RCC 7860 (cell line): Measurements from ENCODE around the gene OSBP2.

ENCODE experiments used
- DNase-seq: peaks from one replicate; pipeline ENCODE4 v3.0.0-alpha.2; 2015; ENCODE audit warnings: low spot score
- FAIRE-seq: peaks from 2 replicates; lab custom pipeline; 2012; peaks lifted over from hg19 to GRCh38; lab: Jason Lieb, UNC

OSBP2 gene

DNA sequence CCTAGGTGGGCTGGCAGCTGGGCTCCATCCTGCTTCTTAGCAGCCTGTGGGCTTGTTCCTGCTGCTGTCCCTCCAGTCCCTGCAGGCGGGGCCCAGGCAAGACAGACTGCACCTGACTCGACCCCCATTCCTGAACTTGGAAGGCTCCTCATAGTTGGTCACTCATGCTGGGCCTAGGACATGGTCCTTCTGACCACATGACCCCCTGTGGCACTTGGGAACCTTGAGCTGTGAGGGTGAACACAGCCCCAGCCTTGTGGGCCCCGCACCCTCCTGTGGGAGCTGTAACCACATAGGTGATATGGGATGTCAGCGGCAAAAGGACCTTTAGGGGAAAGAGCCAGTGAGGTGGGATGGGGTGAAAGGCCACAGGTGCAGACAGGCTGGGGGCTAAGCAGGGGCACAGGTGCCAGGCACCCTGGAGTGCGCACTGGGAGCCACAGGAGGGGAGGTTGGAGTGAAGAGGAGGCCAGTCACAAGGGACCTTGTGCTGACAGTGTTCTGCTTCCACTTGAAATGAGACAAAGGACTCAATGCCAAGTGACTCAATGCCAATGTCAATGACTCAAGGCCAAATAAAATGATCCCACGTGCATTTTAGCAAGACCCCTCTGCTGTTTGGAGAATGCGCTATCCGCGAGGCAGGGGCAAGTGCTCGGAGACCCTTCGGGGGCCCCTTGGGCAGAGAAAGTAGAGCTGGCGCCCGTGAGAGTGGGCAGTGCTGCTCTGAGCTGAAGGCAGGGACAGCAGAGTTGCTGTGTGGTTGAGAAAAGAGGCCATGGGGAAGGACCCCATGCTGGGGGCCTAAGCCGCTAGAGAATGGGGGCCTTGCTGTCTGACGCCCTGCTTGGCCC, 183.2 kb downstream of the OSBP2 start:
- DNase-seq (no peak), FAIRE-seq (no peak)

DNA sequence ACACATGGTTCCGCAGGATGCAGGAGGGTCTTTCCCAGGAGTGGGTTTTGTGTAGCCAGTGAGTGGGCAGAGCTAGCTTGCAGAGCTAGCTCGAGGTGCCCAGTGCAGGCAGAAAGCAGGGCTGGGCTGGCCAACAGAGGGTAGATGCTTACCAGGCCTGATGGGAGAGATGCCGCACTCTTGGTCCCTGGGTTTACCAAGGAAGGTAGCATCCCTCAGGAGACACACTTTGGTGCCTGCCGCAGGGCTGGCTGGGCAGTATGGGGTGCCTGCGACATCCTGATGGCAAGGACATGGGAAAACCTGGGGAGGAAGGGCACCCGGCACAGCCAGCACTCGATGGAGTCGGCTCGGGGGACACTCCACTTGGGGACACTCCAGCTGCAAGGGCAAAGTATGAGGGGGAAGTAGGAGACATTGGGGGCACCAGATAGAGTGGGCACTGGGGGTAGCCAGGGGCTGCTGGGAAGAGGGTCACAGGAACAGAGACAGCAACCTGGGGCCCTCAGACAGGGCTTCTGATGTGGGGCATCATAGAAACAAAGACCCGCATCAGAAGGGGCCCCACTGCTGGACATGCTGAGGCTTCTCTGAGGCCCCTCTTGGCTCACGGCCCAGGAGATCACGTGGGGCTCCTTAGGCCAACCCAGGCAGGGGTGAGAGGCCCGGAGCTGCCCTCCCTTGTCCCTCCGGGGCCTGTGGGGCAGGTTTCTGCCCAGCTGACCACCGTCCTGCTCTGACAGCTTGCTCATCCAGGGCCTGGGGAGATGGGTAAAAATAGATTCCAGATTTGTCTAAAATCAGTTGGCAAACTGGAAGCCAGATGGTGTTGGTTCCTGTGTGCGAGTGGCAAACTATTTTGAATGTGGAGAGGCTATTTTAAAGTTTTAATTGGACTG, 184.1 kb downstream of the OSBP2 start:
- FAIRE-seq (no peak), DNase-seq (no peak)

DNA sequence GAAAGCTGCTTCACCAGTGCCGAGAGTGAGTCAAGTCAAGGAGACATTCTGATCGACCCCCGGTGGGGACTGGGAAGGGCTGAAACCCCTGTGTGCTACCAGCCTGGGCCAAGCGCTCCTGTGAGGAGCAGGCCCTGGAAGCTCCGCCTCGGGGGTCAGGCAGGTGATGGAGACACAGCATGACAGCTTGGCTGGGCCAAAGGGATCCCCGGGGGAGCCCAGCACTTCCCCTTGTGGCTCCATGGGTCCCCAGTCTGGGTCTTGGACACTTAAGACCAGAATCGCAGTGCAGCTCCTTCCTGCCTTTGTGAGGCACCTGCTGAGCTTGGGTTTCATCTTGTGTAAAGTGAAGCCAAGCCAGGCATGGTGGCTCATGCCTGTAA, 184.7 kb downstream of the OSBP2 start:
- FAIRE-seq (no peak), DNase-seq (no peak)

DNA sequence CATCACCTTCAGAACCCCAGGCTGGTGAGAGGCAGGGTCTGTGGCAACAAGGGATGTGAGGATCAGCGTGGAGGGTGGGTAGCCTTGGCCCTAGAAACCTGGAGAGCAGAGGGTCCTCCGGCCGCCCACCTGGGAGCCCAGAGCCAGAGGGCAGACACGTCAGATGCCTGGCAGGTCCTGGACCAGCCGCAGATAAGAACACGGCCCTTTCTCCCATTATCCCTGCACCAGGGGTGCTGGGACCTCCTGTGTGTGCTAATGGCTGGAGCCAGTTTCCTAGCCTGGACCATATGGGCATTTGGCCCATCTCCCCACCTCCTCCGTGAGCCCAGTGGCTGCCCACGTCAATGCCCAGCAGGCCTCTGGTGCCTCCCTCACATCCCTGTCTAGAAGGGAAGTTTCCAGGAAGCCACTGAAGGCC, 185.5 kb downstream of the OSBP2 start:
- DNase-seq (no peak), FAIRE-seq (no peak)

DNA sequence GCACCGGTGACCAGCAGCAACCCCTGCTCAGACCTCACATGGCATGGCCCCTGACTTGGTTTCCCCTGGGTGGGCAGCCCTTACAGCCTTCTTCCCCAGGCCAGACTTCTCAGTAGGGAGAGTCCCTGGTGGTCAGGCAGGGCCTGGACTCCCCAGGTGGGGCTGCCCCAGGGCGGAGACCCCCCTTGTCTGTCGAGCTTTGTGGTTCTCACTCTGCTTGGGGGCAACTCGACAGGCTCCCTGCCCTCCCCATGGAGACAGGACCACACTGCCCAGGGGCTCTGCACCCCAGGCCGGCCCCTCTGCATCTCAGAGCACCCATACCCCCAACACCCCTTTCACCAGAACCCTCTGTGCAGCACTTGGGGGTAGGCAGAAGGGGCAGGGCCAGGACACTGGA, 186.2 kb downstream of the OSBP2 start:
- no peak for FAIRE-seq

DNA sequence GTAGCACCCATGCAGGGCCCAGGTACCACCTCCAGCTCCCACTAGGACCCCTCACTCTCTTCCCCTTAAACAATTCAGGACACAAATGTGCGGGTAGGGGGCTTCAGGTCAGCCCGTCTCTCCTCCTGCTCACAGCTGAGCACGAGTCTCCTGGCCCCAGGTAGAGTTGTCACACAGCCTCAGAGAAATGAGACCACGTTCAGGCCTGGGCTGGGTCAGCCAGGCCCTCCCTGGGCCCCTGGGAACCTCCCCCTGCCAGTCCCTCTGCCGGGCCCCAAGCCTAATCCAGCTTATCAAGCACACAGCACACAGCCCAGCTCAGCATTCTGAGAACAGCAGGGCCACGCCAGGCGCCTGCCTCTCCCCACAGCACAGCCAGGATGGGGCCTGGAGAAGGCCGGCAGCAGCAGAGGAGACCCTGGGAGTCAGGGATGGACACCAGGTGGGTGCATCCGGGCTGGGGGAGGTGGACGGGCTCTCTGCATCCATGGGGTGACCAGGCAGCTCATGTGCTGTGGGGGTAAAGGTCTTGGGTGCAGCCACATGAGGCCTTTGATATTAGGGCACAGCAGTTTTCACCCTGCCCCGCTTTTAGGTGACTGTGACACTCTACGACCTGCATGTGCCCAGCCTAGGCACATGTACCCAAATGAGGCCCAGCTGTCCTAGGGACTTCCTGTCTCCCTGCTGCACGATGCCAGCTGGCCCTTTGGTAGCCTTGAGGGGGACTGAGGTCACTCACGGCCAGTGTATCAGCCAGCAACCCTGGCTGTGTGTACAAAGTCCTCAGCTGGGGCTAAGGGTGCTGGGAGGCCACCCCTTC, 186.9 kb downstream of the OSBP2 start:
- no peak for DNase-seq
- FAIRE-seq: no peak

More for the DNA sequence above, 186.2 kb downstream of the OSBP2 start:
- no peak for DNase-seq

DNA sequence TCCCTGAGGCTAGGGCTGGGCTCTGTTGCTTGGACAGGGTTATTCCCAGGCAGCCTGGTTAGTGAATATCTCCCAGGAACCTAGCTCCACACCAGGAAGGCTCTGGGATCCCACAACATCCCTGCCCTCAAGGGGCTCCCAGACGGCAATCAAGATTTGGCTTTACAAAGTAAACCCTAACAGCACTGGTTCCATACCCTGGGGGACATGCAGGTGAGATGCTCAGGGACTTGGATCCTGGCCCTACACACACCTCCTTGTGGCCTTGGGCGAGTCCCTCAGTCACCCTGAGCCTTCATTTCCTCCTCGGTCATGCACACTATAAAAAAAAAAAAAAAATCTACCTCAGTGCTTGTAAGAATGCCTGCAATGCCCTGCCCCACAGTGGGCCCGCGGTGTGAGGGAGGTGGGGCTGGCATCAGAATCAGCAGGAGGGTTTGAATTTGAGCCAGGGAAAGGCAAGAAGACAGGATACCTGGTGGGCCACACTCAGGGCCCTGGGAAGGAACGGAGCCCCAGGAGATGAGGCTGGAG, 187.6 kb downstream of the OSBP2 start:
- DNase-seq (no peak), FAIRE-seq (no peak)

DNA sequence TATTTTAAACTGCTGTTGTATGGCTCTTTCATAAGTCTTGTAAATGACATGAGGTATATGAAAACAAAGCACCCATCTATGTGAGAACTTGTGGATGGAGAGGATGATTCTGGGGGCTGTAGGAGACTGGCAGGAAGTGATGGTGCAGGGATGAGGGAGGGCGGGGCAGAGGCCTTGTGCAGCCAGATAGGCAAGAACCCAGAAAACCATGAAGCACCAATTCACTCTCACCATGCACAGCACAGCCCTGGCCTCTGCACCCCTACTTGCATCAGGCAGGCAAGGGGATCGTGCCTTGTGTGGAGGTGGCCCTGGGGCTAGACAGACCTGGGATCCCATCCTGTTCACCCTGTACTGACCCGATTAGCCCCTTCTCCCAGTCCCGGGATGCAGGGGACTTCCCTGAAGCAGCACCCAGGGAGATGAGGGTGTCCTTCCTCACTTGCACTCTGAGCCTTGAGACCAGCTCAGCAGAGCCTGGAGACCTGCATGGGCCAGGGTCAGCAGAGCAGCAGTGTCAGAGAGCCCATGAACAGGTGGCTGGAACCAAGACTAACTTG, 188.4 kb downstream of the OSBP2 start:
- DNase-seq: no peak
- FAIRE-seq: no peak

DNA sequence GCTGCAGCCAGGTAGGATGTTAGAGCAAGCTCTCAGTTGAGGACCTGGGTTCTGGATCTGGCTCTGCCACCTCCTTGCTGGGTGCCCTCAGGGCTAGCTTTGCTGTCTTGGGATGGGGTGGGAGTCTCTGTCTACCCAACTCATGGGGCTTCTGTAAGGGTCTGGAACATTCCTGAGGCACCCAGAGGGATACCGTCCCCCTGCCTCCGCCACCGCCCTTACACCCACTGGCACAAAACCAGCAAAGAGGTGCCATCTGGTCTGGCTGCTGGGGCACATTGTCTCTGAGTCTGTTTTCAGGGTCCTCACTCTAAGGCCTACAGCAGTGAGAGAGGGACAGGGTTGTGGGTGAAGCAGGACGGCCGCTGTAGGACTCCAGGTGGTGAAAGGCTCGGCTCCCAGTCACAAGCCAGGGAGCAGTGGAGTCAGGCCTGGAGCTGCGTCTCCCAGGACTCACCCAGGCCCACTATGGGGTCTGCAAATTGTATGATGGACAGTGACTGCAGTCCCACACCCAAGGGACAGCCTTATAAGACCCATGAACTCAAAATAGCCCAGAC, 189.0 kb downstream of the OSBP2 start:
- FAIRE-seq: no peak
- DNase-seq: no peak

DNA sequence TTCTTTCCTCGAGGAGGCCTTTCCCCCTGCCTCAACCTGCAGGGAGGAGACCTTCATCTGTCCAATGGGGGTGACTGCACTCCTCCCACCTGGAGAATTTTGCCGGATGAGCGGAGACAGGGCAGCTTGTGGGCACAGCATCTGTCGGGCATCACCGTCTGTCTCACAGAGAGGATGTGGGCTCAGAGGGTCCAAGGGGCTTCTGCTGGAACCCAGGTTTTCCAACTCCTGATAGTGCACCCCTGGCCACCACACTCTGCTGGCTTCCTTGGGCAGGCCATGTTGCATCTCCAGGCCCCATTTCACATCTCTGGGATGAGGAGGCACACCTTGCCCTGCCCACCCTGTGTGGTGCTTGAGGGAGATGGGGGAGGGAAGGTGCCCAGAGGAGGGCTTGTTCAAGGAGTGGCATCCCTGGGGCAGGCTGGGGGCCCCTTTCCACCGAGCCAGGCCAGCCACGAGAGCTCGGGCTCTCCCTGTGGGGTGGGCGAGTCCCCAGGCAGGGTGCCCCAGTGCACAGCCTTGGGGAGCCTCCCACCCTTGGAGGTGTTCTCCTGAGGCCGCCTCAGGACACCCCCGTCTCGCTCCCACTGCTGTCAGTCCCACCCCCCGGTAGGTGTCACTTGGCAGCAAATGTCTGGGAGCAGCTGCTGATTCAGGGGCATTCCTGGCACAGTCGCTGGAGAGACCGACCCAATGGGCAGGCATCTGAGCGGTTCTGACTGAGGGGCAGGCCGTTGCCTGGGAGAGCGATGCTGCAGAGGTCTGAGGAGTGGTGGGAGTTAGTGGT, 189.7 kb downstream of the OSBP2 start:
- FAIRE-seq (no peak), DNase-seq (no peak)

DNA sequence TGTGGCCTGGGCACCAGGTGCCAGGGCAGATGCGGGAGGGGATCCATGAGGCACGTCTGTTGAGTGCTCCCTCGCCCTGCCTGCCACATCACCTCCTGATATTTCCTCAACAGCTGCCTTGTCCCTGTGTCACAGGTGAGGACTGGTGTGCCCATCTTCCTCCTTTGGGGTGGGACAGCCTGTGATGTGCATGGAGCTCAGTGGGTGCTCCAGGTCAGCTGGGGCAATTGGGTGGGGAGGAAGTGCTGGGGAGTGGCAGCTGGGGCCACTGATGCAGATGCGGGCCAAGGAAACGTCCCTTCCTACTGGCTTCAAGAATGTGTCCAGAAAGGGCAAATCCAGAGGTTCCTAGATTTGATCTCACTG, 190.3 kb downstream of the OSBP2 start:
- no peak for FAIRE-seq

DNA sequence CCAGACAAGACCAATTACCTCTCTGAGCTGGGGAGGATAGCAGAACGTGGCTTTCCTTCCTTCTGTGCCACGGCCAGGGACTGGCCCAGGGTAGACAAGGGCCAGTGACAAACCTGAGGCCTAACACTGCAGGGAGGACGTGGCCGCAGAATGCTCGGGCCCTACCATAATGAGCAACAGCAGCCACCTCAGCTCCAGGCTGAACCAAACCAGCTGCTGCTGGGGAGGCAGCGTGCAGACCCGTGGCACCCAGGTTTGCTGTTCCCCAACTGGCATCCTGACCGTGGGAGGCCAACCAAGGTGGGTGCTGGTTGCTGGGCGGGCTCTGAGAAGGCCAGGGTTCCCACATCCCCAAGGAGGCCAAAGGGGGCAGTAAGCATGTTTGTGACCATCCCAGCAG, 190.9 kb downstream of the OSBP2 start:
- FAIRE-seq: no peak
- no peak for DNase-seq

More for the DNA sequence above, 190.3 kb downstream of the OSBP2 start:
- no peak for DNase-seq

DNA sequence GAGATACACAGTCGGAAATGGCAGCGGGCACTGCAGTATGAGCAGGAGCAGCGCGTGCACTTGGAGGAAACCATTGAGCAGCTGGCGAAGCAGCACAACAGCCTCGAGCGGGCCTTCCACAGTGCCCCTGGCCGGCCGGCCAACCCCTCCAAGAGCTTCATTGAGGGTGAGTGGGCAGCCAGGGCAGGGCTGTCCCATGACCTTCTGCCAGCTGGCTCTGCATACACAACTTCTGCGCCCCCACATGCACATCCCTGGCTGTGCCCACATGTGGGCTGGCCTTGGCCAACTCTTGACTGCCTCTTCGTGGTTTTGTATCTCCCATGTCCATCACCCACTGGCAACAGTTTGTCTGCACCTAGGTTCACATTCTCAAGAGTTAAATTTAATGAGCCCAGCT, 192.8 kb downstream of the OSBP2 start:
- FAIRE-seq: no peak
- DNase-seq: no peak

DNA sequence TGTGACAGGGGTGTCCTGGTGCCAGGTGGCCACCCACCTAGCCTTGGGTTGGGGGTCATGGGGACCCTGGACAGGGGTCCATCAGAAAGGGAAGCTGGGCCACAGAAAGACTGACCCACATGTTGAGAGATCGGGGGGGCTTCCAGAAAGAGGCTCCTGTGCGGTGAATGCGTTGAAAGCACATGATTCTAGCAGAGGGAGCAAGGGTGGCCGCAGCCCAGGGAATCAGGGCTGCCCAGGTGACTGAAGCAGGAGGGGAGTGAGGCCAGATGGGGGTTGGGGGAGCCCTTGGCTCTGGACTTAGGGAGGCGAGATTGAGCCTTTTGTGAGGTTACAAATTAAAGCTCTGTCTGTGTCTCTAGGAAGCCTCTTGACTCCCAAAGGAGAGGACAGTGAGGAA, 193.2 kb downstream of the OSBP2 start:
- DNase-seq: no peak
- no peak for FAIRE-seq

DNA sequence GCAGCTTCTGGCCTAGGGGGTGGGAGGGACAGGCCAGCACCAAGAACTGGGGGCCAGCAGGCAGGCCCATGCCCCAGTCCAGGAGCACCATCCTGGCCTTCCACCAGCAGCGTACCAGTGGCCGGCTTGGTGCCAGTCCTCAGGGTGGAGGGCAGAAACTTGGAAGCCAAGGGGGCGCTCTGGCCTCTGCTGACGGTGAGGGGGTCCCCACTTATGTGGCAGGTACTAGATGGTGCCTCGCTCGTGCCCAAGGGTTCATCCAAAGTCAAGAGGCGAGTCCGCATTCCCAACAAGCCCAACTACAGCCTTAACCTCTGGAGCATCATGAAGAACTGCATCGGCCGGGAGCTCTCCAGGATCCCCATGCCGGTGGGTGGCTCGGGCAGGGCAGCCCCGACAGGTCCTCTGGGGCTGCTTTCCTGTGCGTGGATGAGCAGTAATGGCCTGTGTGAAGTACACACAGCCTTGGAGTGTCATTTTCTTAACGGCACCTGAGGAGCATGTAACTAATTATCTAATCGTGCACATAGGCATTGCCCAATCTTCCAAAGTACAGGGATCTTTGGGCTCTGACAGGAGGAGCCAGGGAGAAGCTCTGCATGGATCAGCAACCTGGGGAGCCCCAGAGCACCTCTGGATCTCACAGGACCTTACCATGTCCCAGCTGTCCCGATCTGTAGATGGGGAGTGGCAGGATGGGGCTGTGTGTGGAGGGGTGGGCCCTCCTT, 194.8 kb downstream of the OSBP2 start:
- DNase-seq: no peak
- no peak for FAIRE-seq

DNA sequence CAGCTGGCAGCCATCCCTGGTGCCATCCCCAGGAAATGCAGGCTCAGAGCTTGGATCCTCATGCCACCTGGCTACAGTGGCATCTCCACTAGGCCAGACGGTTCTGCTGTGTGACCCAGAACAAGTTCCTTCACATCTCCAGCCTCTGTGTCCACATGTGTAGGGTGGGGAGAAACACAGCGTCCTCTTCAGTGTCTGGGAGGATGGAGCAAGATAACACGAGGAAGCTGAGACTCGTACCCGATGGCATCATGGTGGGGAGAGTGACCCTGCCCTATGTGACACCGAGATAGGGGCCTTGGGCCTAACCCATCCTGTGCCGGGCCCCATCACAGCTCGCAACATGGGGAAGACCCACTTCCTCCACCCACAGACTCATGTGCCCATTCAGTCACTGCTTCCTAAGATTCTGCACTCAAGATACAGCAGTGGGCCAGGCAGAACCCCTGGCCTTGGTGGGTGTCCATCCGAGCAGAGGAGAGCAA, 195.4 kb downstream of the OSBP2 start:
- no peak for FAIRE-seq
- no peak for DNase-seq

DNA sequence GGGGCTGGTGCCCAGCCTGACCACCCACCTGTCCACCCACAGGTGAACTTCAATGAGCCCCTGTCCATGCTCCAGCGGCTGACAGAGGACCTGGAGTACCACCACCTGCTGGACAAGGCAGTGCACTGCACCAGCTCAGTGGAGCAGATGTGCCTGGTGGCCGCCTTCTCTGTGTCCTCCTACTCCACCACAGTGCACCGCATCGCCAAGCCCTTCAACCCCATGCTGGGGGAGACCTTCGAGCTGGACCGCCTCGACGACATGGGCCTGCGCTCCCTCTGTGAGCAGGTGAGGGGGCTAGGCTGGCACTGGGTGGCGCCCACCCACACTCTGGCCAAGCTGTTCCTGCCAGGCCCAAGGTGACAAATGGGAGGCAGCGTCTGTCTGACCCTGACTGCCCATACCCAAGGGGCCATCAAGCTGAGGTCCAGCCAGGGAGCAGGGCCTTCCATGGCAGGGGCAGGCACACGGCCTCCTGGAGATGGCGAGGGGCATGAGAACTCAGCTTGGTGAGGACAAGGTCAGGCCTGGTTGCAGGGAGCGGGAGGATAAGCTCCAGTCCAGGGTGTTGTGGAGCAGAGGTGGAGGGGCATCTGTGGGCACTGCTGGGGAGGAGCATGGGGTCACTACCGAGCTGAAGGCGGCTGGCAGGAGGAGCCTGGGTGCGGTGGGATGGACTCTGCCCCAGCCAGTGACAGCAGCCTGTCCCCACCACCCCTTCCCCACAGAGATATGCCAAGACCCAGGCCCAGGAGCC, 196.2 kb downstream of the OSBP2 start:
- DNase-seq (no peak), FAIRE-seq (no peak)

DNA sequence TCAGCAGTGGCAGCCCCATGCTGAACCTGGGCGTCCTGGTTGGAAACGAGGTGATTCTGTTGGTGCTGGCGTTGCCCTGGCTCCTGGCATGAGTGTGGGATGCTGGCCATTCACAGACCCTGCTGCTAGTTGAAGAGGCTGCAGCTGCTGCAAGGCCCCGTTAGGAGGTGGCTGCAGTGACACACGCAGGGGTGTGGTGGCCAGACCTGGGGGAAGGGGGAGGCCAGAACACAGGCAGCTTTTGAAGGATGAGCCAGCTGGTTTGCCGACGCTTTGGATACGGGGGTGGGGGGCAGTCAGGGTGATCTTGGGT, 196.7 kb downstream of the OSBP2 start:
- DNase-seq (no peak), FAIRE-seq (no peak)
